ENCODE results near the gene HDAC4. TPM values are rescaled to one million over a fixed set of nuclear protein-coding genes. Genes with fewer than 3 reads are reported as not detected.
A peak's percentile ranks its signal among the peaks of the same experiment; 100 is the strongest.

Gene HDAC4
- total RNA-seq, 1 donor from 2014 or later: 39.0 TPM

GRCh38 chr2:239246723-239247122, 154.1 kb downstream of the HDAC4 start:
- no peak for DNase-seq (ENCODE audit: extremely low spot score, unreplicated experiment)
- Mint-ChIP-seq H3K4me3 (peak overlapping the region; percentile 51), H3K27me3 (no peaks in the 10 kb centered on the region), H3K27ac (peak overlapping the region; percentile 71), H3K4me1 (ENCODE audit: unreplicated experiment) (peaks cover 43% of the 10 kb centered on the region), H3K36me3 (peaks cover 3% of the 10 kb centered on the region), H3K9me3 (peaks cover 3% of the 10 kb centered on the region)
- TF ChIP-seq CTCF (conservative IDR thresholded peaks at IDR 0.05): no peak

GRCh38 chr2:239245872-239246721, 154.7 kb downstream of the HDAC4 start:
- Mint-ChIP-seq H3K4me3 (peak overlapping the region; percentile 51), H3K27me3 (no peaks in the 10 kb centered on the region), H3K9me3 (no peaks in the 10 kb centered on the region), H3K4me1 (ENCODE audit: unreplicated experiment) (peaks cover 43% of the 10 kb centered on the region), H3K27ac (peak overlapping the region; percentile 81), H3K36me3 (peaks cover 3% of the 10 kb centered on the region)
- TF ChIP-seq CTCF (conservative IDR thresholded peaks at IDR 0.05): no peak
- DNase-seq (ENCODE audit: extremely low spot score, unreplicated experiment): no peak

GRCh38 chr2:239245107-239245506, 155.7 kb downstream of the HDAC4 start:
- Mint-ChIP-seq H3K36me3 (peaks cover 3% of the 10 kb centered on the region), H3K9me3 (no peaks in the 10 kb centered on the region), H3K4me1 (ENCODE audit: unreplicated experiment) (peaks cover 48% of the 10 kb centered on the region), H3K27me3 (no peaks in the 10 kb centered on the region), H3K27ac (peak overlapping the region; percentile 81), H3K4me3 (peak overlapping the region; percentile 39)
- no peak for DNase-seq (ENCODE audit: extremely low spot score, unreplicated experiment)
- TF ChIP-seq CTCF (conservative IDR thresholded peaks at IDR 0.05): no peak

GRCh38 chr2:239244625-239245024, 156.2 kb downstream of the HDAC4 start:
- peaks cover 45% of the 10 kb centered on the region for H3K4me1 Mint-ChIP-seq (ENCODE audit: unreplicated experiment)
- H3K4me3 Mint-ChIP-seq: no peak overlapping the region
- no peaks in the 10 kb centered on the region for H3K9me3 Mint-ChIP-seq
- DNase-seq (ENCODE audit: extremely low spot score, unreplicated experiment): no peak
- peaks cover 3% of the 10 kb centered on the region for H3K36me3 Mint-ChIP-seq
- H3K27me3 Mint-ChIP-seq: no peaks in the 10 kb centered on the region
- no peak for TF ChIP-seq CTCF (conservative IDR thresholded peaks at IDR 0.05)
- H3K27ac Mint-ChIP-seq: peak overlapping the region; percentile 81

- Mint-ChIP-seq H3K4me3 (no peak overlapping the region), H3K27ac (no peak overlapping the region), H3K36me3 (peaks cover 3% of the 10 kb centered on the region), H3K4me1 (ENCODE audit: unreplicated experiment) (peaks cover 29% of the 10 kb centered on the region), H3K9me3 (no peaks in the 10 kb centered on the region), H3K27me3 (no peaks in the 10 kb centered on the region)
- TF ChIP-seq CTCF (conservative IDR thresholded peaks at IDR 0.05): no peak
- DNase-seq (ENCODE audit: extremely low spot score, unreplicated experiment): no peak
Measured at GRCh38 chr2:239241431-239241960, 159.3 kb downstream of the HDAC4 start.

Measured in type B pancreatic cell (in vitro differentiated cells).